NCI-H774 (cell line): ENCODE measurements around the gene P3H3.
"Not testable (repeated sequence)": the region's sequence is repeated elsewhere in the genome, so short reads cannot be mapped to it uniquely, and the experiment has no call there.

Experiments
- DNase-seq: peaks from one replicate; lab custom pipeline; 2025; lab: John Stamatoyannopoulos, UW

The P3H3 gene

GRCh38 chr12:6846316-6846869 is 18.2 kb downstream of the P3H3 start:
- no peak for DNase-seq

GRCh38 chr12:6847676-6848075 is 19.5 kb downstream of the P3H3 start:
- no peak for DNase-seq

- no peak for DNase-seq
Measured at GRCh38 chr12:6849427-6849826, 21.2 kb downstream of the P3H3 start.

DNA sequence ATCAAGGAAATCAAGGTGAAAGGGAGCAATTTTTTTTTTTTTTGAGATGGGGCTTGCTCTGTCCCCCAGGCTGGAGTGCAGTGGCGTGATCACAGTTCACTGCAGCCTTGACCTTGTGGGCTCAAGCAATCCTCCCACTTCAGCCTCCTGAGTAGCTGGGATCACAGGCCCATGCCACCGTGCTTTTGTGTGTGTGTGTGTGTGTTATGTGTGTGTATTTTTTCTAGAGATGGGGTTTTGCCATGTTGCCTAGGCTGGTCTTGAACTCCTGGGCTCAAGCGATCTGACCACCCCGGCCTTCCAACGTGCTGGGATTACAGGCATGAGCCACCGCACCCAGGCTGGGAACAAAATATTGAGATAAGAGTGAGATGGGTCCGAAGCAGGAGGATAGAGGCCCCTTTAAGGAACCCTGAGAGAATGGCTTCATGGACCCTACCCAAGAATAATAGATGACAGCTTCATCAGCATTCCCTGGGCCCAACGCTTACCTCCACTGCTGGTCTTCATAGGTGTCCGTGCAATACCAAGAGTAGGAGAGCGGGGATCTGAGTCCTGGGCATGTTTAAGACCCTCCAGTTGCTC is 21.9 kb downstream of the P3H3 start:
- no peak for DNase-seq

DNA sequence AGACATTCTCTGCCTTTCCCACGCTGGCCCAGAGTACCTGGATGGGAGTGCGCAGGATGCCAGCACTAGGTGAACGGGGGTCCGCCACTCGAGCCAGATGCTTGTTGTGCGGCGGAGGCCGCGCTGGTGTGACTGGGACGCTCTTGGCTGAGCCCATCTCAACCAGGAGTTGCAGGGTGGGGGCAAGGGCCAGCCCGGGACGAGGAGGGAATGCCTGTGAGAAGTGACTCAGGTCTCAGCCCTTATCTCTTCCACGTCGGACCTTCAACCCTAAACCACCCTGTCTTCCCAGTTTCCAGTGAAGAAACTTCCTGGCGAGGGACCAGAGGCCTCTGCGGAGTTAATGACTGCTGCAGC is 22.6 kb downstream of the P3H3 start:
- no peak for DNase-seq

DNA sequence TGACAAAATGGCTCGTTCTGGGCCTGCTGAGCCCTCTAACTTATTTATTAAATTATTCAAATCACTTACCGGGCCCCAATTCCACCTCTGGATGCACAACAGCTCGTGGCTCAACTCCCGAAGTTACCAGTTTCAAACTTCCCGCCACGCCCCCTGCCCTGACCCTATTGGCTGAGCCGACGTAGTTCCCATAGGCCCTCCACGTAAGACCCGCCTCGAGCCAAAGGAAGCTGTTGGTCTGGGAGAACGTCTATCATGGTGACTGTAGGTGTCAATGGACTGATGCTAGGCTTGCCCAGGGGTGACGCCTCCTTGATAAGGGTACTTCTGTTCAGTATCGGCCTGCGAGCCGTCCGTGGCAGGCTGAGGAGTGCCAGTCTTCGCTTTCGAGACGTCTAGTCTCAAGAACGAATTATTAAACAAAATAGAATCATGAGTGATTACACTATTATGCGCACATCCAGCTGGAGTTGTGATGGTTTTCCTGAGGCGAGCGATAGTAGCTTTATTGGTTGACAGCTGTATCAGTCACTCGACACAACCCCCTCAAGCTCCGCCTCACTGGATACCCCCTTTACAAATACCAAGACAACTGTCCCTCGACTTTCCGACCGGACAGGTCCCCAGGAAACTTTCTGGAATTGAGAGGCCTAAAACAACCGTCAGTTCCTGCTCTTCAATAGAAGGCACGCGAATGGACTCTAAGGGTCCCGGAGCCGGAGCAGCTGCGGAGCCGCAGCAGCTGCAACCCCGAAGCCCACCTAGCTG is 23.1 kb downstream of the P3H3 start, which contains the start of gene CDCA3:
TSS of gene CDCA3 (minus strand) at position 134 of the 768 bp plus-strand sequence. CDS start 334 bp downstream, outside the sequence.
- DNase-seq = peak; percentile 99

GRCh38 chr12:6851921-6852650 is 23.9 kb downstream of the P3H3 start, which contains the start of gene USP5:
Gene USP5, plus strand, starts transcription at chr12:6852150. Its CDS starts 30 bp downstream, at chr12:6852180.
- DNase-seq = peak; percentile 100

DNA sequence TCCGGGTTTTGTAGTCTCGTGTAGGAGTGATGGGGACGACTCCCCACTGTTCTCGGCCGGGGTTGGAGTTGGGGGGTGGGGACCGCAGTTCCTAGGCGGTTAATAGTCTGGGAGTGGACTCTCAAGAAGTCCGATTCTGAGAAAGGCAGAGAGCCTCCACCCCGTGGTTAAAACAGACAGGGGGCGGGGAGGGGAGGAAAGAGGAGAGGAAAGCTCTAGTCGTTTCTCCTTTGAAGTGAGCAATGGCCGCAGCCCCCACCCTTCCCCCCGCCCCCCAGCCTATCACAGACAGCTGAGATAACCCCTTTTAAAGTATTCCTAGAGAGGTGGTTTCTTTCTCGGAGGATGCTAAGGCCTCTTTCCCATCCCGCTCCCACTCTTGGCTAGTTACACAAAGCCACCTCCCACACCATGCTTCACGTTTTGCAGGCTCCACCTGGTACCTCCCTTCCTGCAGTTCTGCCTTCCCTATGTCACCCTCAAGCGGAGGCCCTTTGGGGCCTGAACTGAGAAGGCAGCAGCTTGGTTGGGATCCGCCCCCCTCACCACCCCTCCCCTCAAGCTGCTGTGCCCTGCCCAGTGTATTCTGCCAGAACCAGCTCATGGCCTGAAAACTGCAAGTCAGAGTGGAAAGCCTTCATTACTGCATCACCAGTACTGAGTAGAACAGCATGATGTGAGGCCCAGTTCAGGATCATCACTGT is 24.6 kb downstream of the P3H3 start:
- peak; percentile 32 for DNase-seq

GRCh38 chr12:6853626-6854025 is 25.4 kb downstream of the P3H3 start:
- DNase-seq = no peak

GRCh38 chr12:6854036-6854435 is 25.8 kb downstream of the P3H3 start:
- no peak for DNase-seq

DNA sequence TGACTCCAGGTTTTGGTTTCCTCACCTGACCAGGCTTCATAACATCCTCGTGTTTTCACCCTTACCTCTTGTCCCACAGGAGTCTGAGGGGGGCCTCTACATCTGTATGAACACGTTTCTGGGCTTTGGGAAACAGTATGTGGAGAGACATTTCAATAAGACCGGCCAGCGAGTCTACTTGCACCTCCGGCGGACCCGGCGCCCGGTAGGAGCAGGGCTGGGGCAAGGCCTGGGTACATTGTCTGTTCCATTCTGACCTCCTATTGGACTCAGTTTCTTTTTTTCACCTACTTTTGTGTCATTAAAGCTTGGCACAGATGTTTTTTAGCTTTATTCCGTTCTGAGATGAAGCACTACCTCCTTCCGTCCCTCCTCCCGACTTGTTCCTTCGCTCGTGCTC is 27.1 kb downstream of the P3H3 start:
- no peak for DNase-seq

GRCh38 chr12:6858799-6859198 is 30.6 kb downstream of the P3H3 start:
- DNase-seq = no peak

DNA sequence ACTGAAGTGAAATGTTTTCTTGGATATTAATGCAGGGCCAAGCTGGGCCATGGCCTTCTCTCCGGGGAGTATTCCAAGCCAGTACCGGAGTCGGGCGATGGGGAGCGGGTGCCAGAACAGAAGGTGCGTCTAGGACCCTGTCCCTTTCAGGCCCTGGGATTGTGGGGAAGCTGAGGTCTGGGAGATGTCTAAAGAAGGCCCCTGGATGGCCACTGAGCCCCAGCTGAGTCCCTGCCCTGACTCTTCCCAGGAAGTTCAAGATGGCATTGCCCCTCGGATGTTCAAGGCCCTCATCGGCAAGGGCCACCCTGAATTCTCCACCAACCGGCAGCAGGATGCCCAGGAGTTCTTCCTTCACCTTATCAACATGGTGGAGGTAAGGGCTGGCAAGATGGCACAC is 31.9 kb downstream of the P3H3 start:
- no peak for DNase-seq

GRCh38 chr12:6860942-6861341 is 32.7 kb downstream of the P3H3 start:
- DNase-seq = no peak

GRCh38 chr12:6861391-6861790 is 33.2 kb downstream of the P3H3 start:
- no peak for DNase-seq

- DNase-seq = no peak
Measured at GRCh38 chr12:6863033-6863432, 34.8 kb downstream of the P3H3 start.

GRCh38 chr12:6863586-6864321 is 35.5 kb downstream of the P3H3 start:
- DNase-seq = no peak

DNA sequence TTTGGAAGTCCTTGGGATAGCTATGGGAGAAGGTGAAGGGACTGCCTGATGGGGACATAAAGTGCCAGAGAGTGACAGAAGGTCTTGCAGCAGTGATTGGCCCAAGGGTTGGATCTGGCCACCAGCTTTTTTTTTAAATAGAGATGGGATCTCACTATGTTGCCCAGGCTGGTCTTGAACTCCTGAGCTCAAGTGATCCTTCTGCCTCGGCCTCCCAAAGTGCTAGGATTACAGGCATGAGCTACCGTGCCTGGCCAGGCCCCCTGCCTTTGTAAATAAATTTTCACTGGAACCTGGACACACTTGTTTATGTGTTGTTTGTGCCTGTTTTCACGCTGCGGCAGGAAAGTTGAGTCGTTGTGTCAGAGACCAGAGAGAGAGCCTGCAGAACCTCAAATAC is 37.1 kb downstream of the P3H3 start:
- not testable (repeated sequence) for DNase-seq

GRCh38 chr12:6866163-6866919 is 38.1 kb downstream of the P3H3 start:
- no peak for DNase-seq

GRCh38 chr12:6866920-6867412 is 38.8 kb downstream of the P3H3 start:
- peak; percentile 48 for DNase-seq
